HEK293 (cell line): ENCODE results near the gene CPNE8.

Experiments
- AEBP2 ChIP-seq: fragments of 450-650 bp; formaldehyde crosslinking; IDR thresholded peaks from 2 replicates; pipeline ENCODE4 v1.5.1; 2016; ENCODE audit warnings: missing biosample characterization, missing genetic modification characterization, borderline replicate concordance
- GLIS2 ChIP-seq: fragments of 450-650 bp; formaldehyde crosslinking; IDR thresholded peaks from 2 replicates; pipeline ENCODE4 v1.5.1; 2016; ENCODE audit warnings: missing biosample characterization, missing genetic modification characterization
- MEIS1 ChIP-seq: sonication (generic); formaldehyde crosslinking; IDR thresholded peaks from 2 replicates; pipeline ENCODE4 v1.8.1; 2022; ENCODE audit warnings: missing genetic modification reagents, mild to moderate bottlenecking, borderline replicate concordance
- SP2 ChIP-seq: fragments of 450-650 bp; formaldehyde crosslinking; IDR thresholded peaks from 2 replicates; pipeline ENCODE4 v1.5.1; 2016; ENCODE audit warnings: missing biosample characterization, missing genetic modification characterization
- SP7 ChIP-seq: fragments of 450-650 bp; formaldehyde crosslinking; IDR thresholded peaks from 2 replicates; pipeline ENCODE4 v1.5.1; 2016; ENCODE audit warnings: missing biosample characterization, missing genetic modification characterization
- ZBTB8A ChIP-seq: fragments of 450-650 bp; formaldehyde crosslinking; IDR thresholded peaks from 2 replicates; pipeline ENCODE4 v1.5.1; 2016; ENCODE audit warnings: missing biosample characterization, missing genetic modification characterization
- ZNF132 ChIP-seq: fragments of 450-650 bp; formaldehyde crosslinking; IDR thresholded peaks from 2 replicates; pipeline ENCODE4 v1.5.1; 2017; ENCODE audit warnings: missing biosample characterization, missing genetic modification characterization, borderline replicate concordance
- ZNF311 ChIP-seq: fragments of 450-650 bp; formaldehyde crosslinking; IDR thresholded peaks from 2 replicates; pipeline ENCODE4 v1.5.1; 2017; ENCODE audit warnings: missing biosample characterization, missing genetic modification characterization, borderline replicate concordance
- ZNF398 ChIP-seq: fragments of 450-650 bp; formaldehyde crosslinking; IDR thresholded peaks from 2 replicates; pipeline ENCODE4 v1.5.1; 2017; ENCODE audit warnings: missing biosample characterization, missing genetic modification characterization
- ZNF548 ChIP-seq: fragments of 450-650 bp; formaldehyde crosslinking; IDR thresholded peaks from 2 replicates; pipeline ENCODE4 v1.5.1; 2016; ENCODE audit warnings: missing biosample characterization, missing genetic modification characterization
- ZNF580 ChIP-seq: fragments of 450-650 bp; formaldehyde crosslinking; IDR thresholded peaks from 2 replicates; pipeline ENCODE4 v1.5.1; 2016; ENCODE audit warnings: missing biosample characterization, missing genetic modification characterization
- ZNF624 ChIP-seq: fragments of 450-650 bp; formaldehyde crosslinking; IDR thresholded peaks from 2 replicates; pipeline ENCODE4 v1.5.1; 2017; ENCODE audit warnings: missing biosample characterization, missing genetic modification characterization
- ZNF654 ChIP-seq: fragments of 450-650 bp; formaldehyde crosslinking; IDR thresholded peaks from 2 replicates; pipeline ENCODE4 v1.5.1; 2016; ENCODE audit warnings: low read depth, missing biosample characterization, missing genetic modification characterization
- ZNF660 ChIP-seq: fragments of 450-650 bp; IDR thresholded peaks from 2 replicates; pipeline ENCODE4 v1.5.1; 2018; ENCODE audit warnings: missing biosample characterization, mild to moderate bottlenecking, missing genetic modification characterization
- ZNF792 ChIP-seq: fragments of 450-650 bp; formaldehyde crosslinking; IDR thresholded peaks from 2 replicates; pipeline ENCODE4 v1.5.1; 2016; ENCODE audit warnings: missing biosample characterization, missing genetic modification characterization
- TF ChIP-seq, protein P1 (sequence below): fragments of 450-650 bp; formaldehyde crosslinking; IDR thresholded peaks from 2 replicates; pipeline ENCODE4 v1.5.1; 2016; ENCODE audit warnings: missing biosample characterization, missing genetic modification characterization, low read depth
- TF ChIP-seq, protein P2 (sequence below): fragments of 450-650 bp; formaldehyde crosslinking; IDR thresholded peaks from 2 replicates; pipeline ENCODE4 v1.5.1; 2016; ENCODE audit warnings: missing biosample characterization, missing genetic modification characterization
- TF ChIP-seq, protein P3 (sequence below): fragments of 450-650 bp; formaldehyde crosslinking; IDR thresholded peaks from 2 replicates; pipeline ENCODE4 v1.5.1; 2016; ENCODE audit warnings: missing biosample characterization, missing genetic modification characterization
- TF ChIP-seq, protein P4 (sequence below): fragments of 450-650 bp; formaldehyde crosslinking; IDR thresholded peaks from 2 replicates; pipeline ENCODE4 v1.5.1; 2016; ENCODE audit warnings: missing biosample characterization, missing genetic modification characterization
- TF ChIP-seq, protein P5 (sequence below): fragments of 450-650 bp; formaldehyde crosslinking; IDR thresholded peaks from 2 replicates; pipeline ENCODE4 v1.5.1; 2016; ENCODE audit warnings: missing biosample characterization, missing genetic modification characterization
- TF ChIP-seq, protein P6 (sequence below): fragments of 450-650 bp; formaldehyde crosslinking; IDR thresholded peaks from 2 replicates; pipeline ENCODE4 v1.5.1; 2016; ENCODE audit warnings: missing biosample characterization, missing genetic modification characterization

CPNE8 gene

DNA sequence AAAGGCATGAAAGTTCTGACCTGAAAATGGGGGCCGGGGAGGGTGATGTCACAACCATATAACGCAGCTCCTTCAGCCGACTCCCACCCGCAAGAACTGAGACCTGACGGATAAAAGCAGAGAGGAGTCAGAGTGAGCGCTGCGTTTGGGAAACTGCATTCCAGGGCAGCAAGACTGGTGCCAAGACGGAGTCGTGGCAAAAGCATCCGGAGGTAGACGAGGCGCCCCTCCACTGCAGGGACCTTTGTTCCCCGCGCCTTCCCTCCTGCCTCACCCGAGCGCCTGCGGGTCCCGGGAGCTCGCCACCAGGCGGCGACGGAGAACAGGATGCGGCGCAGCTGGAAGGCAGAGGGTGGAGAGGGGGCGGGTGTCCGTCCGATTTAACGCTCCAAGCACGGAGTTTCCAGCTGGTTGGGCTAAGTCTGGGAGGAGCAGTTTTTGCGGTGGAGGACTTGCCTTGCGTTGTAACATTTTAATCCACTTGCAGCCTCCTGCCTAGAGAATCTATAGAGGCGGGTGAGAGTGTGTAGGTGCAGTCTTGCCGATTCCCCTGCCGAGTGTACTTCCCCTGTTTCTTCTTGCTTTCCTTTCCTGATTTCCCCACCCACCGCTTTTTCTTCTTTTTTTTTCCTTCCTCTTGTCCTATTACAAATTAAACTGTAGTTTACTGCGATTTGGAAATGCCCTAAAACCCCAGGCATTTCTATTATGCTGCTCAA is 1.2 kb upstream of the CPNE8 start (continued):
- TF ChIP-seq ZNF311 (tag by site-specific recombination) (no peak), ZNF132 (tag by site-specific recombination) (no peak), ZNF580 (peak; percentile 70; the same call in 1 of the 2 replicates), ZNF624 (tag by site-specific recombination) (no peak), ZNF792 (tag by site-specific recombination) (no peak), AEBP2 (tag by site-specific recombination) (no peak), MEIS1 (no peak), ZBTB8A (tag by site-specific recombination) (peak; percentile 79), ZNF654 (tag by site-specific recombination) (peak; percentile 30; the same call in 1 of the 2 replicates), SP2 (tag by site-specific recombination) (peak; percentile 84), ZNF398 (peak; percentile 69), SP7 (tag by site-specific recombination) (peak; percentile 77), ZNF548 (tag by site-specific recombination) (no peak), ZNF660 (tag by site-specific recombination) (peak; percentile 98), GLIS2 (tag by site-specific recombination) (peak; percentile 14; the same call in 1 of the 2 replicates)
- TF ChIP-seq, protein P1, sequence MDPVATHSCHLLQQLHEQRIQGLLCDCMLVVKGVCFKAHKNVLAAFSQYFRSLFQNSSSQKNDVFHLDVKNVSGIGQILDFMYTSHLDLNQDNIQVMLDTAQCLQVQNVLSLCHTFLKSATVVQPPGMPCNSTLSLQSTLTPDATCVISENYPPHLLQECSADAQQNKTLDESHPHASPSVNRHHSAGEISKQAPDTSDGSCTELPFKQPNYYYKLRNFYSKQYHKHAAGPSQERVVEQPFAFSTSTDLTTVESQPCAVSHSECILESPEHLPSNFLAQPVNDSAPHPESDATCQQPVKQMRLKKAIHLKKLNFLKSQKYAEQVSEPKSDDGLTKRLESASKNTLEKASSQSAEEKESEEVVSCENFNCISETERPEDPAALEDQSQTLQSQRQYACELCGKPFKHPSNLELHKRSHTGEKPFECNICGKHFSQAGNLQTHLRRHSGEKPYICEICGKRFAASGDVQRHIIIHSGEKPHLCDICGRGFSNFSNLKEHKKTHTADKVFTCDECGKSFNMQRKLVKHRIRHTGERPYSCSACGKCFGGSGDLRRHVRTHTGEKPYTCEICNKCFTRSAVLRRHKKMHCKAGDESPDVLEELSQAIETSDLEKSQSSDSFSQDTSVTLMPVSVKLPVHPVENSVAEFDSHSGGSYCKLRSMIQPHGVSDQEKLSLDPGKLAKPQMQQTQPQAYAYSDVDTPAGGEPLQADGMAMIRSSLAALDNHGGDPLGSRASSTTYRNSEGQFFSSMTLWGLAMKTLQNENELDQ: no peak
- TF ChIP-seq, protein P2, sequence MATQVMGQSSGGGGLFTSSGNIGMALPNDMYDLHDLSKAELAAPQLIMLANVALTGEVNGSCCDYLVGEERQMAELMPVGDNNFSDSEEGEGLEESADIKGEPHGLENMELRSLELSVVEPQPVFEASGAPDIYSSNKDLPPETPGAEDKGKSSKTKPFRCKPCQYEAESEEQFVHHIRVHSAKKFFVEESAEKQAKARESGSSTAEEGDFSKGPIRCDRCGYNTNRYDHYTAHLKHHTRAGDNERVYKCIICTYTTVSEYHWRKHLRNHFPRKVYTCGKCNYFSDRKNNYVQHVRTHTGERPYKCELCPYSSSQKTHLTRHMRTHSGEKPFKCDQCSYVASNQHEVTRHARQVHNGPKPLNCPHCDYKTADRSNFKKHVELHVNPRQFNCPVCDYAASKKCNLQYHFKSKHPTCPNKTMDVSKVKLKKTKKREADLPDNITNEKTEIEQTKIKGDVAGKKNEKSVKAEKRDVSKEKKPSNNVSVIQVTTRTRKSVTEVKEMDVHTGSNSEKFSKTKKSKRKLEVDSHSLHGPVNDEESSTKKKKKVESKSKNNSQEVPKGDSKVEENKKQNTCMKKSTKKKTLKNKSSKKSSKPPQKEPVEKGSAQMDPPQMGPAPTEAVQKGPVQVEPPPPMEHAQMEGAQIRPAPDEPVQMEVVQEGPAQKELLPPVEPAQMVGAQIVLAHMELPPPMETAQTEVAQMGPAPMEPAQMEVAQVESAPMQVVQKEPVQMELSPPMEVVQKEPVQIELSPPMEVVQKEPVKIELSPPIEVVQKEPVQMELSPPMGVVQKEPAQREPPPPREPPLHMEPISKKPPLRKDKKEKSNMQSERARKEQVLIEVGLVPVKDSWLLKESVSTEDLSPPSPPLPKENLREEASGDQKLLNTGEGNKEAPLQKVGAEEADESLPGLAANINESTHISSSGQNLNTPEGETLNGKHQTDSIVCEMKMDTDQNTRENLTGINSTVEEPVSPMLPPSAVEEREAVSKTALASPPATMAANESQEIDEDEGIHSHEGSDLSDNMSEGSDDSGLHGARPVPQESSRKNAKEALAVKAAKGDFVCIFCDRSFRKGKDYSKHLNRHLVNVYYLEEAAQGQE (tag by site-specific recombination): no peak; the same call in 1 of the 2 replicates
- TF ChIP-seq, protein P3, sequence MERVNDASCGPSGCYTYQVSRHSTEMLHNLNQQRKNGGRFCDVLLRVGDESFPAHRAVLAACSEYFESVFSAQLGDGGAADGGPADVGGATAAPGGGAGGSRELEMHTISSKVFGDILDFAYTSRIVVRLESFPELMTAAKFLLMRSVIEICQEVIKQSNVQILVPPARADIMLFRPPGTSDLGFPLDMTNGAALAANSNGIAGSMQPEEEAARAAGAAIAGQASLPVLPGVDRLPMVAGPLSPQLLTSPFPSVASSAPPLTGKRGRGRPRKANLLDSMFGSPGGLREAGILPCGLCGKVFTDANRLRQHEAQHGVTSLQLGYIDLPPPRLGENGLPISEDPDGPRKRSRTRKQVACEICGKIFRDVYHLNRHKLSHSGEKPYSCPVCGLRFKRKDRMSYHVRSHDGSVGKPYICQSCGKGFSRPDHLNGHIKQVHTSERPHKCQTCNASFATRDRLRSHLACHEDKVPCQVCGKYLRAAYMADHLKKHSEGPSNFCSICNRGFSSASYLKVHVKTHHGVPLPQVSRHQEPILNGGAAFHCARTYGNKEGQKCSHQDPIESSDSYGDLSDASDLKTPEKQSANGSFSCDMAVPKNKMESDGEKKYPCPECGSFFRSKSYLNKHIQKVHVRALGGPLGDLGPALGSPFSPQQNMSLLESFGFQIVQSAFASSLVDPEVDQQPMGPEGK (tag by site-specific recombination): peak; percentile 92
- TF ChIP-seq, protein P4, sequence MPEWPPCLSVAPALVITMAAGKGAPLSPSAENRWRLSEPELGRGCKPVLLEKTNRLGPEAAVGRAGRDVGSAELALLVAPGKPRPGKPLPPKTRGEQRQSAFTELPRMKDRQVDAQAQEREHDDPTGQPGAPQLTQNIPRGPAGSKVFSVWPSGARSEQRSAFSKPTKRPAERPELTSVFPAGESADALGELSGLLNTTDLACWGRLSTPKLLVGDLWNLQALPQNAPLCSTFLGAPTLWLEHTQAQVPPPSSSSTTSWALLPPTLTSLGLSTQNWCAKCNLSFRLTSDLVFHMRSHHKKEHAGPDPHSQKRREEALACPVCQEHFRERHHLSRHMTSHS: no peak
- TF ChIP-seq, protein P5, sequence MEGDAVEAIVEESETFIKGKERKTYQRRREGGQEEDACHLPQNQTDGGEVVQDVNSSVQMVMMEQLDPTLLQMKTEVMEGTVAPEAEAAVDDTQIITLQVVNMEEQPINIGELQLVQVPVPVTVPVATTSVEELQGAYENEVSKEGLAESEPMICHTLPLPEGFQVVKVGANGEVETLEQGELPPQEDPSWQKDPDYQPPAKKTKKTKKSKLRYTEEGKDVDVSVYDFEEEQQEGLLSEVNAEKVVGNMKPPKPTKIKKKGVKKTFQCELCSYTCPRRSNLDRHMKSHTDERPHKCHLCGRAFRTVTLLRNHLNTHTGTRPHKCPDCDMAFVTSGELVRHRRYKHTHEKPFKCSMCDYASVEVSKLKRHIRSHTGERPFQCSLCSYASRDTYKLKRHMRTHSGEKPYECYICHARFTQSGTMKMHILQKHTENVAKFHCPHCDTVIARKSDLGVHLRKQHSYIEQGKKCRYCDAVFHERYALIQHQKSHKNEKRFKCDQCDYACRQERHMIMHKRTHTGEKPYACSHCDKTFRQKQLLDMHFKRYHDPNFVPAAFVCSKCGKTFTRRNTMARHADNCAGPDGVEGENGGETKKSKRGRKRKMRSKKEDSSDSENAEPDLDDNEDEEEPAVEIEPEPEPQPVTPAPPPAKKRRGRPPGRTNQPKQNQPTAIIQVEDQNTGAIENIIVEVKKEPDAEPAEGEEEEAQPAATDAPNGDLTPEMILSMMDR (tag by site-specific recombination): peak; percentile 98
- TF ChIP-seq, protein P6, sequence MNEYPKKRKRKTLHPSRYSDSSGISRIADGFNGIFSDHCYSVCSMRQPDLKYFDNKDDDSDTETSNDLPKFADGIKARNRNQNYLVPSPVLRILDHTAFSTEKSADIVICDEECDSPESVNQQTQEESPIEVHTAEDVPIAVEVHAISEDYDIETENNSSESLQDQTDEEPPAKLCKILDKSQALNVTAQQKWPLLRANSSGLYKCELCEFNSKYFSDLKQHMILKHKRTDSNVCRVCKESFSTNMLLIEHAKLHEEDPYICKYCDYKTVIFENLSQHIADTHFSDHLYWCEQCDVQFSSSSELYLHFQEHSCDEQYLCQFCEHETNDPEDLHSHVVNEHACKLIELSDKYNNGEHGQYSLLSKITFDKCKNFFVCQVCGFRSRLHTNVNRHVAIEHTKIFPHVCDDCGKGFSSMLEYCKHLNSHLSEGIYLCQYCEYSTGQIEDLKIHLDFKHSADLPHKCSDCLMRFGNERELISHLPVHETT (tag by site-specific recombination): no peak; the same call in 1 of the 2 replicates
